Neural cell (in vitro differentiated cells): ENCODE data around the gene DUS1L.

ENCODE experiments used
- EZH2 ChIP-seq: fragments of 200-600, 300-800 bp; shearing (Covaris generic), sonication (generic); IDR thresholded peaks from 2 replicates; pipeline ENCODE4 v1.6.1; 2014; ENCODE audit warnings: antibody characterized with exemption, low read length, borderline replicate concordance, mild to moderate bottlenecking; ENCODE audit not compliant: insufficient read depth, poor library complexity, severe bottlenecking
- POLR2AphosphoS5 ChIP-seq: IDR thresholded peaks from 2 replicates; pipeline ENCODE4 v1.6.1; 2012
- RAD21 ChIP-seq: fragments of 450-650 bp; conservative IDR thresholded peaks from 2 replicates; pipeline ENCODE4 v1.6.1; 2014; ENCODE audit warnings: antibody characterized with exemption, mild to moderate bottlenecking, moderate library complexity
- TAF1 ChIP-seq: IDR thresholded peaks from 2 replicates; pipeline ENCODE4 v1.6.1; 2012; ENCODE audit warnings: low read depth
- TF ChIP-seq, protein P1 (sequence below): fragments of 450-650 bp; IDR thresholded peaks from 2 replicates; pipeline ENCODE4 v1.5.1; 2014; ENCODE audit warnings: antibody characterized with exemption, mild to moderate bottlenecking, moderate library complexity; ENCODE audit not compliant: poor library complexity, severe bottlenecking

DNA sequence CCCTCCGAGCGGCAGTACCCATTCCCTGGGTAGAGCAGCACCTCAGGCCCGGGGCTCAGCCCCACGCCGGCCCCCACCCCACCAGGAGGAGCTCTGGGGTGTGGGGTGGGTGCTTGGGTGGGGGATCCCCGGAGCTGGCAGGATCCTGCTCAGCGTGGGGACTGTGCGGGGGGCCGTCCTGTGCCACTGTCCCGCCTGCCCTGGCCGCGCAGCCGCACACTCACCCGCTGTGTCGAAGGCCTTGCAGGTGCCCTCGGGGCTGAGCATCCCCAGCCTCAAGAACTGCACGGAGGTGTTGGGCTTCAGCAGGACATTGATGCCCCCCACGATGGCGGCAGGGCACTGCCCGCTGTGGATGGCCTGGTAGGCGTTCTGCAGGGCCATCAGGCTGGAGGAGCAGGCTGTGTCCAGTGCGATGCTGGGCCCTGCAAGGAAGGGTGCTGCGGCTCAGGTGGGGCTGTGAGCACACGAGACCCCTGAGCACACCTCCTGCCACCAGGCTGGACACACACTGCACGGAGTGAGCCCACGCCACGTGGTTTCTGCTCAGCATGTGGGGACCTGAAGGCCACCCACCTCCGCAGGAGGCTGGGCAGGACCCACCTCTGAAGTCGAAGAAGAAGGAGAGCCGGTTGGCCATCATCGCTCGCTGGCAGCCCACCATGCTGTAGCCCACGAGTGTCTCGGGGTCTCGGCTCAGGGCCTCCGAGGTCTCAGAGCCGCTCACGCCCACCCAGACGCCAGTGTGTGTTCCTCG is 27.6 kb upstream of the DUS1L start:
- TF ChIP-seq, protein P1, sequence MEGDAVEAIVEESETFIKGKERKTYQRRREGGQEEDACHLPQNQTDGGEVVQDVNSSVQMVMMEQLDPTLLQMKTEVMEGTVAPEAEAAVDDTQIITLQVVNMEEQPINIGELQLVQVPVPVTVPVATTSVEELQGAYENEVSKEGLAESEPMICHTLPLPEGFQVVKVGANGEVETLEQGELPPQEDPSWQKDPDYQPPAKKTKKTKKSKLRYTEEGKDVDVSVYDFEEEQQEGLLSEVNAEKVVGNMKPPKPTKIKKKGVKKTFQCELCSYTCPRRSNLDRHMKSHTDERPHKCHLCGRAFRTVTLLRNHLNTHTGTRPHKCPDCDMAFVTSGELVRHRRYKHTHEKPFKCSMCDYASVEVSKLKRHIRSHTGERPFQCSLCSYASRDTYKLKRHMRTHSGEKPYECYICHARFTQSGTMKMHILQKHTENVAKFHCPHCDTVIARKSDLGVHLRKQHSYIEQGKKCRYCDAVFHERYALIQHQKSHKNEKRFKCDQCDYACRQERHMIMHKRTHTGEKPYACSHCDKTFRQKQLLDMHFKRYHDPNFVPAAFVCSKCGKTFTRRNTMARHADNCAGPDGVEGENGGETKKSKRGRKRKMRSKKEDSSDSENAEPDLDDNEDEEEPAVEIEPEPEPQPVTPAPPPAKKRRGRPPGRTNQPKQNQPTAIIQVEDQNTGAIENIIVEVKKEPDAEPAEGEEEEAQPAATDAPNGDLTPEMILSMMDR = no peak
- TF ChIP-seq EZH2 = no peak
- TF ChIP-seq RAD21 = no peak
- TF ChIP-seq POLR2AphosphoS5 = no peak
- TF ChIP-seq TAF1 = no peak
